CD14-positive monocyte (primary cell): ENCODE results near the gene MINDY4B. TPM values are rescaled to one million over a fixed set of nuclear protein-coding genes. Genes with fewer than 3 reads are reported as not detected.

Experiments
- DNase-seq, 3 donors: peaks; one replicate each; pipeline ENCODE4 v3.0.0-alpha.2; 2011 to 2022
- H2AFZ ChIP-seq: 2 replicates; pipeline ENCODE4 v1.6.0; 2012; ENCODE audit warnings: mild to moderate bottlenecking, low read depth, low read length, inconsistent platforms; ENCODE audit not compliant: insufficient read depth, poor library complexity, severe bottlenecking
- H3K27ac ChIP-seq, 2 donors: 1 replicate in 1 of 2; 2 replicates in 1 of 2; pipeline ENCODE4 v1.5.1; 2012 to 2013; ENCODE audit warnings: low read length in 2 of 2, control low read depth in 1 of 2, inconsistent platforms in 1 of 2, low read depth in 1 of 2, mild to moderate bottlenecking in 1 of 2
- H3K27me3 ChIP-seq, 2 donors: one replicate each; pipeline versions ENCODE4 v1.6.0 to v1.6.1; 2011 to 2013; ENCODE audit warnings: low read length in 2 of 2; ENCODE audit not compliant: control insufficient read depth in 2 of 2, insufficient read depth in 2 of 2
- H3K36me3 ChIP-seq, 2 donors: replicated peaks in 1 of 2; 1 replicate in 1 of 2; 2 replicates in 1 of 2; pipeline versions ENCODE4 v1.5.1 to v1.6.1; 2012 to 2013; ENCODE audit warnings: low read length in 2 of 2, control low read depth in 1 of 2, inconsistent platforms in 1 of 2, mild to moderate bottlenecking in 1 of 2; ENCODE audit not compliant: insufficient read depth in 2 of 2, control insufficient read depth in 1 of 2
- H3K4me1 ChIP-seq, 2 donors: 1 replicate in 1 of 2; 2 replicates in 1 of 2; pipeline versions ENCODE4 v1.5.1 to v1.6.1; 2012 to 2013; ENCODE audit warnings: low read length in 2 of 2, control low read depth in 1 of 2, inconsistent platforms in 1 of 2, mild to moderate bottlenecking in 1 of 2, moderate library complexity in 1 of 2; ENCODE audit not compliant: insufficient read depth in 2 of 2, control insufficient read depth in 1 of 2
- H3K4me2 ChIP-seq: replicated peaks from 2 replicates; pipeline ENCODE3; 2012; ENCODE audit warnings: low read length, moderate library complexity, mild to moderate bottlenecking; ENCODE audit not compliant: poor library complexity, severe bottlenecking; ENCODE audit errors: extremely low read depth
- H3K4me3 ChIP-seq, 3 experiments: fragments of 200-600 bp in 1 of 3; sonication (generic) in 1 of 3; replicated peaks in 1 of 3; 1 replicate in 2 of 3; 2 replicates in 1 of 3; pipeline ENCODE4 v1.5.1; 2011 to 2013; ENCODE audit warnings: low read length in 3 of 3, mild to moderate bottlenecking in 3 of 3, control low read depth in 2 of 3, low read depth in 2 of 3, inconsistent platforms in 1 of 3, moderate library complexity in 1 of 3
- H3K79me2 ChIP-seq: 2 replicates; pipeline ENCODE4 v1.6.0; 2012; ENCODE audit warnings: mild to moderate bottlenecking, control low read depth, inconsistent platforms, low read length, moderate library complexity; ENCODE audit not compliant: insufficient read depth
- H3K9ac ChIP-seq: 2 replicates; pipeline ENCODE4 v1.6.0; 2017; ENCODE audit warnings: low read length, mild to moderate bottlenecking; ENCODE audit not compliant: insufficient read depth, poor library complexity, severe bottlenecking
- H3K9me3 ChIP-seq, 2 donors: replicated peaks in 1 of 2; 1 replicate in 1 of 2; 2 replicates in 1 of 2; pipeline versions ENCODE4 v1.5.1 to v1.6.1; 2012 to 2013; ENCODE audit warnings: low read length in 2 of 2, control low read depth in 1 of 2; ENCODE audit not compliant: control insufficient read depth in 1 of 2, insufficient read depth in 1 of 2
- H4K20me1 ChIP-seq: 2 replicates; pipeline ENCODE4 v1.6.0; 2012; ENCODE audit warnings: mild to moderate bottlenecking, low read length, control low read depth, moderate library complexity; ENCODE audit not compliant: insufficient read depth
- H3K27ac Mint-ChIP-seq, 7 donors: one replicate each; pipeline ENCODE4 v1.8.0; 2020; ENCODE audit warnings: mild to moderate bottlenecking in 7 of 7, mixed read lengths in 7 of 7, moderate library complexity in 6 of 7, inconsistent platforms in 2 of 7
- H3K27me3 Mint-ChIP-seq, 3 donors: one replicate each; pipeline ENCODE4 v1.8.0; 2021 to 2022; ENCODE audit warnings: low read depth in 3 of 3, mild to moderate bottlenecking in 3 of 3, mixed read lengths in 3 of 3, moderate library complexity in 3 of 3, inconsistent platforms in 1 of 3
- H3K36me3 Mint-ChIP-seq, 2 donors: one replicate each; pipeline ENCODE4 v1.8.0; 2020; ENCODE audit warnings: mixed read lengths in 2 of 2, inconsistent platforms in 1 of 2, mild to moderate bottlenecking in 1 of 2
- H3K4me1 Mint-ChIP-seq: one replicate; pipeline ENCODE4 v1.8.0; 2020; ENCODE audit warnings: mild to moderate bottlenecking, mixed read lengths
- H3K4me3 Mint-ChIP-seq, 2 donors: one replicate each; pipeline ENCODE4 v1.8.0; 2020; ENCODE audit warnings: mild to moderate bottlenecking in 2 of 2, mixed read lengths in 2 of 2, moderate library complexity in 1 of 2
- H3K9me3 Mint-ChIP-seq, 7 donors: one replicate each; pipeline ENCODE4 v1.8.0; 2020 to 2022; ENCODE audit warnings: mixed read lengths in 7 of 7, mild to moderate bottlenecking in 6 of 7, moderate library complexity in 6 of 7, inconsistent platforms in 2 of 7
- WGBS: methylation state at CpG from one replicate; pipeline ENCODE4 v1.1.5; 2013; ENCODE audit warnings: missing lambda C conversion rate; ENCODE audit not compliant: insufficient coverage; 5-methylcytosine and 5-hydroxymethylcytosine counted together
- intact Hi-C, 2 donors: fragments of 100-400 bp; cut with micrococcal nuclease; formaldehyde crosslinking; loops; one replicate each; pipeline versions ENCODE4 v1.15.0 to v1.15.1; 2023
- polyA plus RNA-seq, 3 donors: library from polyadenylated mRNA; depleted of rRNA in 1 of 3; unstranded in 2 of 3; stranded (reverse) in 1 of 3; fragments of 300-500 nt in 2 of 3; fragments of >200 nt in 1 of 3; fragmentation: Illumina TruSeq in 2 of 3; gene quantifications; 1 replicate in 2 of 3; 2 replicates in 1 of 3; pipeline ENCODE4 v1.2.3, GENCODE V29; 2012 to 2021
- TF ChIP-seq, protein P1 (sequence below): fragments of 200-600 bp; IDR thresholded peaks from one replicate; pipeline ENCODE4 v1.8.0; 2022; ENCODE audit warnings: antibody characterized with exemption, mild to moderate bottlenecking

MINDY4B gene
- polyA plus RNA-seq, 3 donors, result not detected

- H2AFZ ChIP-seq, result no peak overlapping the region
- Mint-ChIP-seq H3K27ac (no peak overlapping the region), H3K27me3 (peaks cover 1 to 4% (median 3%) of the 10 kb centered on the region in 3 donors), H3K4me3 (no peak overlapping the region), H3K36me3 (no peaks in the 10 kb centered on the region), H3K4me1 (no peaks in the 10 kb centered on the region), H3K9me3 (peaks cover 0 to 5% (median 2%) of the 10 kb centered on the region in 7 donors)
- H4K20me1 ChIP-seq, result no peaks in the 10 kb centered on the region
- DNase-seq, result no peak
- no peak overlapping the region for H3K9ac ChIP-seq
- H3K27ac ChIP-seq, result no peak overlapping the region
- no peaks in the 10 kb centered on the region for H3K36me3 ChIP-seq
- H3K27me3 ChIP-seq, result no peaks in the 10 kb centered on the region
- H3K9me3 ChIP-seq, result no peaks in the 10 kb centered on the region
- no peak overlapping the region for H3K4me3 ChIP-seq
- TF ChIP-seq, protein P1, sequence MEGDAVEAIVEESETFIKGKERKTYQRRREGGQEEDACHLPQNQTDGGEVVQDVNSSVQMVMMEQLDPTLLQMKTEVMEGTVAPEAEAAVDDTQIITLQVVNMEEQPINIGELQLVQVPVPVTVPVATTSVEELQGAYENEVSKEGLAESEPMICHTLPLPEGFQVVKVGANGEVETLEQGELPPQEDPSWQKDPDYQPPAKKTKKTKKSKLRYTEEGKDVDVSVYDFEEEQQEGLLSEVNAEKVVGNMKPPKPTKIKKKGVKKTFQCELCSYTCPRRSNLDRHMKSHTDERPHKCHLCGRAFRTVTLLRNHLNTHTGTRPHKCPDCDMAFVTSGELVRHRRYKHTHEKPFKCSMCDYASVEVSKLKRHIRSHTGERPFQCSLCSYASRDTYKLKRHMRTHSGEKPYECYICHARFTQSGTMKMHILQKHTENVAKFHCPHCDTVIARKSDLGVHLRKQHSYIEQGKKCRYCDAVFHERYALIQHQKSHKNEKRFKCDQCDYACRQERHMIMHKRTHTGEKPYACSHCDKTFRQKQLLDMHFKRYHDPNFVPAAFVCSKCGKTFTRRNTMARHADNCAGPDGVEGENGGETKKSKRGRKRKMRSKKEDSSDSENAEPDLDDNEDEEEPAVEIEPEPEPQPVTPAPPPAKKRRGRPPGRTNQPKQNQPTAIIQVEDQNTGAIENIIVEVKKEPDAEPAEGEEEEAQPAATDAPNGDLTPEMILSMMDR, result no peak
- no peak overlapping the region for H3K4me2 ChIP-seq
- intact Hi-C loops, result no loop called here
- no peaks in the 10 kb centered on the region for H3K4me1 ChIP-seq
- no peaks in the 10 kb centered on the region for H3K79me2 ChIP-seq
- WGBS, result no CpG with 5 or more reads among the region's 1 CpG
Measured at GRCh38 chr3:150931745-150932144, 26.5 kb upstream of the MINDY4B start.

GRCh38 chr3:150930839-150931238, 25.6 kb upstream of the MINDY4B start:
- Histone ChIP-seq H3K4me2 (no peak overlapping the region), H3K4me3 (no peak overlapping the region), H2AFZ (no peak overlapping the region), H3K4me1 (peaks cover 0 to under 1% of the 10 kb centered on the region in 2 donors), H3K9me3 (no peaks in the 10 kb centered on the region), H3K27me3 (no peaks in the 10 kb centered on the region), H3K27ac (no peak overlapping the region), H3K36me3 (no peaks in the 10 kb centered on the region), H3K9ac (no peak overlapping the region), H3K79me2 (no peaks in the 10 kb centered on the region), H4K20me1 (no peaks in the 10 kb centered on the region)
- H3K36me3 Mint-ChIP-seq, result no peaks in the 10 kb centered on the region
- H3K27me3 Mint-ChIP-seq, result peaks cover 1 to 4% (median 3%) of the 10 kb centered on the region in 3 donors
- no peak overlapping the region for H3K27ac Mint-ChIP-seq
- H3K9me3 Mint-ChIP-seq, result peaks cover 0 to 5% (median 0%) of the 10 kb centered on the region in 7 donors
- intact Hi-C loops, result no loop called here
- TF ChIP-seq, protein P1, result no peak
- WGBS, result 79% methylated on average over 3 of the region's 3 CpGs
- H3K4me1 Mint-ChIP-seq, result peaks cover 3% of the 10 kb centered on the region
- no peak overlapping the region for H3K4me3 Mint-ChIP-seq
- no peak for DNase-seq
